ENCODE measurements around the gene ACER2. TPM values are rescaled to one million over a fixed set of nuclear protein-coding genes. Genes with fewer than 3 reads are reported as not detected.

ACER2 gene
- total and polyA plus RNA-seq, 2 experiments from 2014 or later, result 0.87 to 14.6 TPM

- no peak overlapping the region for H3K27ac ChIP-seq (ENCODE audit: low read depth)
- Mint-ChIP-seq H3K4me1 (peaks cover 3% of the 10 kb centered on the region; the same call in 1 of the 3 replicates), H3K4me3 (no peak overlapping the region), H3K27ac (no peak overlapping the region), H3K36me3 (ENCODE audit: low read depth) (no peaks in the 10 kb centered on the region), H3K27me3 (ENCODE audit: insufficient read depth, low read depth, poor library complexity) (peaks cover 4% of the 10 kb centered on the region), H3K9me3 (no peaks in the 10 kb centered on the region)
- H3K27me3 ChIP-seq (ENCODE audit: insufficient read depth), result no peaks in the 10 kb centered on the region
- no peaks in the 10 kb centered on the region for H3K4me1 ChIP-seq (ENCODE audit: insufficient read depth)
- H3K36me3 ChIP-seq (ENCODE audit: insufficient read depth), result no peaks in the 10 kb centered on the region
- no peaks in the 10 kb centered on the region for H3K9me2 ChIP-seq (ENCODE audit: insufficient read depth)
- H4K20me1 ChIP-seq (replicated peaks; ENCODE audit: insufficient read depth), result no peaks in the 10 kb centered on the region
- no peaks in the 10 kb centered on the region for H3F3A ChIP-seq (replicated peaks; ENCODE audit: low read depth)
- no peak for ATAC-seq
- peak overlapping the region; percentile 32; the same call in 1 of the 2 replicates for H2AFZ ChIP-seq
- no peak overlapping the region for H3K4me2 ChIP-seq
- TF ChIP-seq EZH2 (IDR thresholded peaks at IDR 0.05; ENCODE audit: low read depth, unreplicated experiment) (no peak), JUNB (IDR thresholded peaks at IDR 0.05; ENCODE audit: unreplicated experiment) (no peak), CTCF (conservative IDR thresholded peaks at IDR 0.05; ENCODE audit: low read depth in 2 of 2) (no peak), STAT1 (IDR thresholded peaks at IDR 0.05; ENCODE audit: unreplicated experiment) (no peak), EZH2phosphoT487 (IDR thresholded peaks at IDR 0.05; ENCODE audit: unreplicated experiment) (no peak), ZNF462 (CRISPR knock-in tag; IDR thresholded peaks at IDR 0.05) (no peak), NANOG (IDR thresholded peaks at IDR 0.05; ENCODE audit: borderline replicate concordance) (no peak), ZNF331 (CRISPR knock-in tag; IDR thresholded peaks at IDR 0.05; ENCODE audit: low read depth) (no peak), ETS1 (IDR thresholded peaks at IDR 0.05) (no peak), CREB1 (CRISPR knock-in tag; IDR thresholded peaks at IDR 0.05; ENCODE audit: low read depth) (no peak), REST (IDR thresholded peaks at IDR 0.05; ENCODE audit: unreplicated experiment) (no peak), ZNF114 (CRISPR knock-in tag; IDR thresholded peaks at IDR 0.05) (no peak), POLR2AphosphoS5 (IDR thresholded peaks at IDR 0.05; ENCODE audit: low read depth) (no peak)
- no peak for DNase-seq (ENCODE audit: low spot score)
- no peaks in the 10 kb centered on the region for H3K79me2 ChIP-seq (replicated peaks; ENCODE audit: insufficient read depth)
- no peak overlapping the region for H3K4me3 ChIP-seq
These were observed 81.5 kb downstream of the ACER2 start for GRCh38 chr9:19490269-19490668.

Measured in GM23338 (cell line).